Mesenchymal stem cell (in vitro differentiated cells and primary cell): ENCODE measurements around the gene ZSCAN21.

Source experiments
- DNase-seq: peaks from one replicate; pipeline ENCODE4 v3.0.0-alpha.2; 2013
- H2AFZ ChIP-seq: one replicate; pipeline ENCODE4 v1.6.1; 2013; ENCODE audit warnings: low read depth, mild to moderate bottlenecking, control low read depth, inconsistent platforms, low read length, moderate library complexity
- H2AK5ac ChIP-seq: 2 replicates; pipeline ENCODE4 v1.6.1; 2013; ENCODE audit warnings: low read length, moderate library complexity, mild to moderate bottlenecking, inconsistent platforms; ENCODE audit not compliant: severe bottlenecking
- H2BK120ac ChIP-seq: one replicate; pipeline ENCODE4 v1.6.1; 2013; ENCODE audit warnings: low read depth, mild to moderate bottlenecking, inconsistent platforms, low read length, moderate library complexity
- H2BK12ac ChIP-seq, 2 experiments: one replicate each; pipeline ENCODE4 v1.6.1; 2013; ENCODE audit warnings: inconsistent platforms in 2 of 2, low read length in 2 of 2, mild to moderate bottlenecking in 2 of 2, moderate library complexity in 2 of 2, control low read depth in 1 of 2
- H2BK15ac ChIP-seq: one replicate; pipeline ENCODE4 v1.6.1; 2013; ENCODE audit warnings: mild to moderate bottlenecking, low read depth, inconsistent platforms; ENCODE audit not compliant: poor library complexity, severe bottlenecking
- H2BK5ac ChIP-seq: 2 replicates; pipeline ENCODE4 v1.6.1; 2013; ENCODE audit warnings: low read depth, mild to moderate bottlenecking, low read length, control low read depth, inconsistent platforms; ENCODE audit not compliant: poor library complexity, severe bottlenecking
- H3K14ac ChIP-seq, 2 experiments: one replicate each; pipeline ENCODE4 v1.6.1; 2013; ENCODE audit warnings: inconsistent platforms in 2 of 2, low read length in 2 of 2, control low read depth in 1 of 2, mild to moderate bottlenecking in 1 of 2, moderate library complexity in 1 of 2
- H3K18ac ChIP-seq, 2 experiments: one replicate each; pipeline ENCODE4 v1.6.1; 2013; ENCODE audit warnings: inconsistent platforms in 2 of 2, low read length in 2 of 2, control low read depth in 1 of 2, low read depth in 1 of 2, mild to moderate bottlenecking in 1 of 2
- H3K23ac ChIP-seq, 2 experiments: one replicate each; pipeline ENCODE4 v1.6.1; 2013; ENCODE audit warnings: inconsistent platforms in 2 of 2, low read length in 2 of 2, mild to moderate bottlenecking in 2 of 2, moderate library complexity in 2 of 2, control low read depth in 1 of 2
- H3K27ac ChIP-seq: 2 replicates; pipeline ENCODE4 v1.5.1; 2013; ENCODE audit warnings: mild to moderate bottlenecking, moderate library complexity, low read length, control low read depth, inconsistent platforms; ENCODE audit not compliant: poor library complexity, severe bottlenecking
- H3K27me3 ChIP-seq, 2 experiments: 2 replicates each; pipeline versions ENCODE4 v1.6.1 to v1.7.0; 2013; ENCODE audit warnings: low read length in 2 of 2, mild to moderate bottlenecking in 2 of 2, moderate library complexity in 2 of 2, control low read depth in 1 of 2, inconsistent platforms in 1 of 2; ENCODE audit not compliant: control insufficient read depth in 1 of 2, insufficient read depth in 1 of 2
- H3K36me3 ChIP-seq, 2 experiments: 2 replicates each; pipeline versions ENCODE4 v1.6.1 to v1.7.0; 2013; ENCODE audit warnings: low read length in 2 of 2, control low read depth in 1 of 2, inconsistent platforms in 1 of 2, low read depth in 1 of 2, mild to moderate bottlenecking in 1 of 2; ENCODE audit not compliant: insufficient read depth in 2 of 2, control insufficient read depth in 1 of 2
- H3K4ac ChIP-seq, 2 experiments: one replicate each; pipeline ENCODE4 v1.6.1; 2013; ENCODE audit warnings: inconsistent platforms in 2 of 2, low read length in 2 of 2, mild to moderate bottlenecking in 2 of 2, moderate library complexity in 2 of 2, control low read depth in 1 of 2, low read depth in 1 of 2
- H3K4me1 ChIP-seq: 2 replicates; pipeline ENCODE4 v1.6.1; 2013; ENCODE audit warnings: low read depth, low read length, control low read depth; ENCODE audit not compliant: control insufficient read depth, insufficient read depth
- H3K4me2 ChIP-seq: 2 replicates; pipeline ENCODE4 v1.6.1; 2013; ENCODE audit warnings: low read length, mild to moderate bottlenecking, inconsistent platforms; ENCODE audit not compliant: poor library complexity, severe bottlenecking
- H3K4me3 ChIP-seq, 2 experiments: 2 replicates each; pipeline versions ENCODE4 v1.5.1 to v1.7.0; 2013; ENCODE audit warnings: low read length in 2 of 2, mild to moderate bottlenecking in 2 of 2, control low read depth in 1 of 2, low read depth in 1 of 2; ENCODE audit not compliant: insufficient read depth in 1 of 2
- H3K79me1 ChIP-seq: replicated peaks from 2 replicates; pipeline ENCODE4 v1.6.1; 2013; ENCODE audit warnings: mild to moderate bottlenecking, control low read depth, low read length, inconsistent platforms; ENCODE audit not compliant: poor library complexity, severe bottlenecking
- H3K9ac ChIP-seq: 2 replicates; pipeline ENCODE4 v1.7.0; 2013; ENCODE audit warnings: mild to moderate bottlenecking, low read length, moderate library complexity
- H3K9me3 ChIP-seq: 2 replicates; pipeline ENCODE4 v1.7.0; 2013; ENCODE audit warnings: mild to moderate bottlenecking, low read length; ENCODE audit not compliant: control insufficient read depth
- H4K8ac ChIP-seq: one replicate; pipeline ENCODE4 v1.6.1; 2013; ENCODE audit warnings: inconsistent platforms, mild to moderate bottlenecking, low read length, moderate library complexity
- H4K91ac ChIP-seq: one replicate; pipeline ENCODE4 v1.6.1; 2013; ENCODE audit warnings: mild to moderate bottlenecking, low read length, inconsistent platforms
- WGBS: methylation state at CpG from one replicate; pipeline ENCODE4 v1.1.7; 2013; ENCODE audit warnings: mixed read lengths; 5-methylcytosine and 5-hydroxymethylcytosine counted together

ZSCAN21 gene

GRCh38 chr7:100053215-100053614 is 3.6 kb downstream of the ZSCAN21 start:
- H3K9me3 ChIP-seq, result no peaks in the 10 kb centered on the region
- no peak overlapping the region for H2AFZ ChIP-seq
- no peak overlapping the region for H3K4ac ChIP-seq
- H3K36me3 ChIP-seq, result peaks cover 18 to 19% of the 10 kb centered on the region in 2 experiments
- H3K4me1 ChIP-seq, result peaks cover 8% of the 10 kb centered on the region
- no peak overlapping the region for H2AK5ac ChIP-seq
- no peak overlapping the region for H2BK15ac ChIP-seq
- no peak overlapping the region for H3K9ac ChIP-seq
- peaks cover 27% of the 10 kb centered on the region for H3K79me1 ChIP-seq
- H3K27ac ChIP-seq, result no peak overlapping the region
- H3K27me3 ChIP-seq, result no peaks in the 10 kb centered on the region
- H3K14ac ChIP-seq, result no peak overlapping the region
- no peak overlapping the region for H4K8ac ChIP-seq
- H2BK120ac ChIP-seq, result no peak overlapping the region
- H3K4me3 ChIP-seq, result no peak overlapping the region
- H2BK12ac ChIP-seq, result no peak overlapping the region
- peak; percentile 80 for DNase-seq
- no peak overlapping the region for H3K18ac ChIP-seq
- WGBS, result 88% methylated on average over 2 of the region's 3 CpGs
- no peak overlapping the region for H3K4me2 ChIP-seq
- no peak overlapping the region for H3K23ac ChIP-seq
- no peak overlapping the region for H4K91ac ChIP-seq
- H2BK5ac ChIP-seq, result no peak overlapping the region

GRCh38 chr7:100057006-100057405 is 7.4 kb downstream of the ZSCAN21 start:
- Histone ChIP-seq H3K27ac (no peak overlapping the region), H3K4me1 (no peaks in the 10 kb centered on the region), H2BK120ac (no peak overlapping the region), H3K23ac (no peak overlapping the region), H3K79me1 (peaks cover 36% of the 10 kb centered on the region), H3K36me3 (peaks cover 42 to 49% of the 10 kb centered on the region in 2 experiments), H2BK12ac (no peak overlapping the region), H2AFZ (no peak overlapping the region), H3K4ac (peak overlapping the region in 1 of 2 experiments; percentile 62), H3K14ac (no peak overlapping the region), H2BK5ac (no peak overlapping the region), H3K4me3 (no peak overlapping the region), H2BK15ac (peak overlapping the region; percentile 67), H4K91ac (no peak overlapping the region), H3K4me2 (no peak overlapping the region), H2AK5ac (no peak overlapping the region), H3K9me3 (no peaks in the 10 kb centered on the region), H4K8ac (no peak overlapping the region), H3K18ac (no peak overlapping the region), H3K27me3 (no peaks in the 10 kb centered on the region), H3K9ac (no peak overlapping the region)
- WGBS, result 96% methylated on average over 10 of the region's 10 CpGs
- no peak for DNase-seq

GRCh38 chr7:100059251-100059739 is 9.7 kb downstream of the ZSCAN21 start:
- no peak overlapping the region for H3K23ac ChIP-seq
- H3K4me1 ChIP-seq, result no peaks in the 10 kb centered on the region
- peaks cover 54 to 62% of the 10 kb centered on the region in 2 experiments for H3K36me3 ChIP-seq
- H2BK5ac ChIP-seq, result no peak overlapping the region
- no peaks in the 10 kb centered on the region for H3K27me3 ChIP-seq
- no peak overlapping the region for H4K91ac ChIP-seq
- no peak overlapping the region for H3K4ac ChIP-seq
- H3K27ac ChIP-seq, result no peak overlapping the region
- no peak overlapping the region for H3K14ac ChIP-seq
- H4K8ac ChIP-seq, result no peak overlapping the region
- no peaks in the 10 kb centered on the region for H3K9me3 ChIP-seq
- over 99% methylated on average over 5 of the region's 5 CpGs for WGBS
- no peak overlapping the region for H2BK15ac ChIP-seq
- H3K4me2 ChIP-seq, result no peak overlapping the region
- H3K9ac ChIP-seq, result no peak overlapping the region
- H2AK5ac ChIP-seq, result no peak overlapping the region
- H2BK12ac ChIP-seq, result no peak overlapping the region
- DNase-seq, result no peak
- peaks cover 28% of the 10 kb centered on the region for H3K79me1 ChIP-seq
- H3K4me3 ChIP-seq, result no peak overlapping the region
- H2AFZ ChIP-seq, result no peak overlapping the region
- H2BK120ac ChIP-seq, result no peak overlapping the region
- no peak overlapping the region for H3K18ac ChIP-seq

DNA sequence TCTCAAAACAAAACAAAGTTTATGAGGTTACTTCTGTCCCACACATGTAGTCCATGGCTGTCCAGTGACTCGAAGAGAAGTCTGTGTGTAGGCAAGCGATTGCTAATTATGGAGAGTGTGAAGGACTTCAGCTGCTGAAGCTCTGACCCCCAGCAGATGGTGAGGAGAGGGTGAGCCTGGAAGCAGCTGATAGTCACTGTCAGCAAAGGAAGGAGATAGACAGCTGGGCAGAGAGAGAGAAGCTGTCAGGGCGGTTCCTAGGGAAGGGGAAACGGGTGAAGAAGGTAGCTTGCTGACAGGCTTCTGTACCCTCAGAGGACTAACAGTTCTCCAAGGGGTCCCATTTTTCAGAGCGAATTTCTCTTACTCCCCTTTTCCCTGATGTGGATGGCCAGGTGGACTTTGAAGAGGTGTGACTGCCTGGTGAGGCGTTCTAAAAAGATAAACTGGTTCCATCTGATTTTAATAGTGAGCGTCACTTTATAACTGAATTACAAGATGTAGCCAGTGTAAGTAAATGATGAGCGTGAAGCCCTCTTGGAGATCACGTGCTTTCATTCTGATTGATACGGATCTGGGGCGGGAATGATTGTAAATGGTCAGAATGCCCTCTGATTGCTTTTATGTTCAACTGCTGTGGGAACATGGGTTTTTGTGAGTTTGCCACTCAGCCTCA is 12.1 kb downstream of the ZSCAN21 start:
- Histone ChIP-seq H3K27me3 (no peaks in the 10 kb centered on the region), H4K8ac (no peak overlapping the region), H3K36me3 (peaks cover 66 to 69% of the 10 kb centered on the region in 2 experiments), H3K4me3 (no peak overlapping the region), H3K23ac (peak overlapping the region in 1 of 2 experiments; percentile 83), H3K4ac (no peak overlapping the region), H3K79me1 (peaks cover 26% of the 10 kb centered on the region), H4K91ac (no peak overlapping the region), H2BK120ac (no peak overlapping the region), H3K18ac (no peak overlapping the region), H2BK15ac (no peak overlapping the region), H3K4me2 (no peak overlapping the region), H3K9me3 (no peaks in the 10 kb centered on the region), H2AFZ (no peak overlapping the region), H2BK12ac (no peak overlapping the region), H3K14ac (no peak overlapping the region), H3K9ac (no peak overlapping the region), H2AK5ac (no peak overlapping the region), H2BK5ac (no peak overlapping the region), H3K4me1 (no peaks in the 10 kb centered on the region), H3K27ac (no peak overlapping the region)
- WGBS, result 97% methylated on average over 11 of the region's 11 CpGs
- no peak for DNase-seq
